K562 (cell line): Measurements from ENCODE around the gene PDE9A. TPM values are rescaled to one million over a fixed set of nuclear protein-coding genes. Genes with fewer than 3 reads are reported as not detected.

ENCODE experiments used
- ATAC-seq: fragments of 200-7000 bp; cut with Tn5 transposase; 3 replicates; pipeline ENCODE4 v1.9.1; 2020; ENCODE audit warnings: moderate library complexity
- BruUV-seq: library from RNA; stranded (reverse); fragments of 400-500 nt; replicated peaks from 2 replicates; lab custom pipeline; 2021; lab: Mats Ljungman, UMichigan
- CTCF ChIA-PET: fragments of 300-600 bp; formaldehyde crosslinking; extraction: SDS; loops from one replicate; lab custom pipeline; 2021; ENCODE audit warnings: low intra/inter-chr PET ratio; lab: Yijun Ruan, JAX
- POLR2A ChIA-PET: fragments of 300-600, 350-650 bp; sonication (Branson Sonifier 250); formaldehyde crosslinking; extraction: SDS; loops from one replicate; lab custom pipeline; 2021; ENCODE audit warnings: antibody characterized with exemption, inconsistent platforms; lab: Yijun Ruan, JAX
- DNase-seq, 4 experiments: peaks; one replicate each; pipeline versions ENCODE4 v3.0.0 to v3.0.0-alpha.2; 2011 to 2018; ENCODE audit warnings: low spot score in 3 of 4, mixed read lengths in 3 of 4; ENCODE audit errors: extremely low read depth in 1 of 4
- FAIRE-seq: peaks from 2 replicates; lab custom pipeline; 2011; peaks lifted over from hg19 to GRCh38; lab: Jason Lieb, UNC
- H2AFZ ChIP-seq: 2 replicates; pipeline ENCODE4 v1.6.0; 2011; ENCODE audit warnings: low read depth, low read length, control low read depth, inconsistent platforms
- H3K27ac ChIP-seq: fragments of 200-600 bp; 3 replicates; pipeline ENCODE4 v1.8.0; 2011; ENCODE audit warnings: low read depth, mild to moderate bottlenecking, control low read depth, inconsistent platforms, low read length, moderate library complexity, mixed read lengths; ENCODE audit errors: extremely low read depth
- H3K27me3 ChIP-seq, 2 experiments: fragments of 300-600 bp in 1 of 2; 2 replicates in 1 of 2; 3 replicates in 1 of 2; pipeline versions ENCODE4 v1.6.0 to v1.8.0; 2011; ENCODE audit warnings: inconsistent platforms in 2 of 2, low read length in 2 of 2, mild to moderate bottlenecking in 1 of 2, mixed read lengths in 1 of 2, moderate library complexity in 1 of 2; ENCODE audit not compliant: control insufficient read depth in 2 of 2, insufficient read depth in 2 of 2
- H3K36me3 ChIP-seq: fragments of 300-600 bp; 3 replicates; pipeline ENCODE4 v1.8.0; 2011; ENCODE audit warnings: mild to moderate bottlenecking, low read length, inconsistent platforms; ENCODE audit not compliant: control insufficient read depth, insufficient read depth
- H3K4me1 ChIP-seq, 2 experiments: fragments of 200-600 bp in 1 of 2; replicated peaks in 1 of 2; 2 replicates in 1 of 2; 3 replicates in 1 of 2; pipeline versions ENCODE4 v1.5.1 to v1.8.0; 2011; ENCODE audit warnings: inconsistent platforms in 2 of 2, low read length in 2 of 2, mild to moderate bottlenecking in 1 of 2, mixed read lengths in 1 of 2, moderate library complexity in 1 of 2; ENCODE audit not compliant: control insufficient read depth in 2 of 2, insufficient read depth in 2 of 2
- H3K4me2 ChIP-seq: 2 replicates; pipeline ENCODE4 v1.6.1; 2011; ENCODE audit warnings: low read length, control low read depth, inconsistent platforms, mixed read lengths; ENCODE audit not compliant: insufficient read depth
- H3K4me3 ChIP-seq: fragments of 200-600 bp; sonication (generic), shearing (Covaris generic); 2 replicates; pipeline ENCODE4 v1.5.1; 2016; ENCODE audit warnings: control low read depth, inconsistent platforms
- H3K79me2 ChIP-seq: fragments of 200-600 bp; 3 replicates; pipeline ENCODE4 v1.8.0; 2011; ENCODE audit warnings: low read length, inconsistent platforms; ENCODE audit not compliant: control insufficient read depth, insufficient read depth
- H3K9ac ChIP-seq, 2 experiments: 2 replicates each; pipeline versions ENCODE4 v1.6.0 to v1.6.1; 2011; ENCODE audit warnings: low read depth in 2 of 2, low read length in 2 of 2, control low read depth in 1 of 2, inconsistent platforms in 1 of 2, mild to moderate bottlenecking in 1 of 2, mixed read lengths in 1 of 2; ENCODE audit not compliant: insufficient read depth in 1 of 2
- H3K9me1 ChIP-seq: one replicate; pipeline ENCODE4 v1.6.0; 2011; ENCODE audit warnings: inconsistent platforms, mild to moderate bottlenecking, low read length, moderate library complexity; ENCODE audit not compliant: control insufficient read depth, insufficient read depth
- H3K9me3 ChIP-seq: replicated peaks from 2 replicates; pipeline ENCODE4 v1.5.1; 2011; ENCODE audit warnings: low read depth, low read length, inconsistent platforms; ENCODE audit not compliant: control insufficient read depth, insufficient read depth
- H4K20me1 ChIP-seq: replicated peaks from 2 replicates; pipeline ENCODE4 v1.6.1; 2011; ENCODE audit warnings: low read length, inconsistent platforms, mixed read lengths; ENCODE audit not compliant: control insufficient read depth, insufficient read depth
- DMBX1 ChIP-seq: fragments of 250-450 bp; sonication (Bioruptor Pico); IDR thresholded peaks from 2 replicates; pipeline ENCODE4 v1.8.0; 2022; ENCODE audit warnings: inconsistent platforms, mild to moderate bottlenecking, moderate library complexity, borderline replicate concordance
- KDM1A ChIP-seq, 2 experiments: fragments of 450-650 bp; IDR thresholded peaks; 2 replicates each; pipeline ENCODE4 v1.6.1; 2016; ENCODE audit warnings: mild to moderate bottlenecking in 2 of 2
- MBD2 ChIP-seq: sonication (generic); IDR thresholded peaks from 2 replicates; pipeline ENCODE4 v1.6.1; 2016; ENCODE audit warnings: low read depth, borderline replicate concordance
- TSC22D4 ChIP-seq: fragments of 450-650 bp; IDR thresholded peaks from 2 replicates; pipeline ENCODE4 v1.6.1; 2016; ENCODE audit warnings: missing genetic modification characterization, missing biosample characterization, control low read depth
- ZNF740 ChIP-seq, 3 experiments: fragments of 200-800 bp in 1 of 3; sonication (Bioruptor generic) in 1 of 3; sonication (generic) in 1 of 3; formaldehyde crosslinking in 1 of 3; IDR thresholded peaks; 2 replicates each; pipeline versions ENCODE4 v1.6.1 to v1.8.0; 2016 to 2022; ENCODE audit warnings: mild to moderate bottlenecking in 2 of 3, missing compliant biosample characterization in 2 of 3, missing genetic modification characterization in 2 of 3, missing genetic modification reagents in 1 of 3
- WGBS: fragments of 100-300 bp; shearing (Covaris generic); methylation state at CpG from one replicate; pipeline ENCODE4 v1.1.6; 2016; ENCODE audit warnings: low coverage, mixed read lengths; ENCODE audit not compliant: insufficient coverage; ENCODE audit errors: missing lambda C conversion rate; 5-methylcytosine and 5-hydroxymethylcytosine counted together
- in situ Hi-C: fragments of 300-500 bp; cut with MboI; formaldehyde crosslinking; loops from 4 replicates; pipeline ENCODE4 v1.15.0; 2018; ENCODE audit warnings: inconsistent platforms, mixed read lengths
- intact Hi-C: fragments of 100-400 bp; cut with micrococcal nuclease; formaldehyde crosslinking; loops from 2 replicates; pipeline ENCODE4 v1.14.2; 2022
- polyA plus RNA-seq, 8 experiments: library from polyadenylated mRNA; depleted of rRNA in 4 of 8; stranded (reverse) in 5 of 8; unstranded in 3 of 8; fragments of >200 nt; fragmentation: Nextera tagmentation in 2 of 8; fragmentation: Illumina TruSeq in 1 of 8; extraction: Ambion mirVana in 2 of 8; extraction: Trizol in 1 of 8; gene quantifications; 2 replicates each; pipeline versions ENCODE4 v1.2.1 to v1.2.3, GENCODE V29; 2011 to 2014; ENCODE audit warnings: inconsistent platforms in 1 of 8, missing spikeins in 1 of 8
- total RNA-seq, 7 experiments: library from RNA; depleted of rRNA in 6 of 7; stranded (reverse); fragments of >200 nt in 6 of 7; fragmentation: Illumina TruSeq in 2 of 7; extraction: Trizol in 2 of 7; gene quantifications; 2 replicates each; pipeline versions ENCODE4 v1.2.1 to v1.2.3, GENCODE V29; 2011 to 2021; ENCODE audit warnings: low replicate concordance in 1 of 7
- TF ChIP-seq, protein P1 (sequence below): fragments of 450-650 bp; IDR thresholded peaks from 2 replicates; pipeline ENCODE4 v1.6.1; 2016; ENCODE audit warnings: mild to moderate bottlenecking, moderate library complexity

Gene PDE9A
- total and polyA plus RNA-seq, 9 of the 15 experiments (the other 6 are each of a cell fraction or from before 2014, with no cell fraction given), result 0.07 to 0.27 TPM; not detected in 7

GRCh38 chr21:42637267-42638041, 16.0 kb upstream of the PDE9A start:
- DNase-seq (no peak), FAIRE-seq (no peak), ATAC-seq (no peak)
- CTCF ChIA-PET, result no interaction called here
- BruUV-seq, result no TSS peak
- intact Hi-C loops, result no loop called here
- peaks cover 26 to 50% of the 10 kb centered on the region in 2 experiments for H3K27me3 ChIP-seq
- H3K4me1 ChIP-seq, result peaks cover 0 to 2% of the 10 kb centered on the region in 2 experiments; a peak in 1 of 5 replicates
- H3K9me1 ChIP-seq, result no peaks in the 10 kb centered on the region
- no peaks in the 10 kb centered on the region for H3K36me3 ChIP-seq
- H3K9me3 ChIP-seq, result no peaks in the 10 kb centered on the region
- H3K79me2 ChIP-seq, result no peaks in the 10 kb centered on the region
- in situ Hi-C loops, result no loop called here
- POLR2A ChIA-PET, result no interaction called here
- H3K9ac ChIP-seq, result no peak overlapping the region
- H3K4me3 ChIP-seq, result no peak overlapping the region
- H4K20me1 ChIP-seq, result peaks cover 3% of the 10 kb centered on the region; the same call in 1 of the 2 replicates
- no peak overlapping the region for H3K4me2 ChIP-seq
- TF ChIP-seq ZNF740 (CRISPR knock-in tag; IDR thresholded peaks at IDR 0.05), result no peak
- TF ChIP-seq ZNF740 (tag; IDR thresholded peaks at IDR 0.05), result no peak
- 0 out of 2 replicates have a peak, but pooled peaks have one; percentile 43 for TF ChIP-seq TSC22D4
- no peak for TF ChIP-seq DMBX1 (CRISPR knock-in tag)
- no peak for TF ChIP-seq MBD2
- TF ChIP-seq, protein P1, sequence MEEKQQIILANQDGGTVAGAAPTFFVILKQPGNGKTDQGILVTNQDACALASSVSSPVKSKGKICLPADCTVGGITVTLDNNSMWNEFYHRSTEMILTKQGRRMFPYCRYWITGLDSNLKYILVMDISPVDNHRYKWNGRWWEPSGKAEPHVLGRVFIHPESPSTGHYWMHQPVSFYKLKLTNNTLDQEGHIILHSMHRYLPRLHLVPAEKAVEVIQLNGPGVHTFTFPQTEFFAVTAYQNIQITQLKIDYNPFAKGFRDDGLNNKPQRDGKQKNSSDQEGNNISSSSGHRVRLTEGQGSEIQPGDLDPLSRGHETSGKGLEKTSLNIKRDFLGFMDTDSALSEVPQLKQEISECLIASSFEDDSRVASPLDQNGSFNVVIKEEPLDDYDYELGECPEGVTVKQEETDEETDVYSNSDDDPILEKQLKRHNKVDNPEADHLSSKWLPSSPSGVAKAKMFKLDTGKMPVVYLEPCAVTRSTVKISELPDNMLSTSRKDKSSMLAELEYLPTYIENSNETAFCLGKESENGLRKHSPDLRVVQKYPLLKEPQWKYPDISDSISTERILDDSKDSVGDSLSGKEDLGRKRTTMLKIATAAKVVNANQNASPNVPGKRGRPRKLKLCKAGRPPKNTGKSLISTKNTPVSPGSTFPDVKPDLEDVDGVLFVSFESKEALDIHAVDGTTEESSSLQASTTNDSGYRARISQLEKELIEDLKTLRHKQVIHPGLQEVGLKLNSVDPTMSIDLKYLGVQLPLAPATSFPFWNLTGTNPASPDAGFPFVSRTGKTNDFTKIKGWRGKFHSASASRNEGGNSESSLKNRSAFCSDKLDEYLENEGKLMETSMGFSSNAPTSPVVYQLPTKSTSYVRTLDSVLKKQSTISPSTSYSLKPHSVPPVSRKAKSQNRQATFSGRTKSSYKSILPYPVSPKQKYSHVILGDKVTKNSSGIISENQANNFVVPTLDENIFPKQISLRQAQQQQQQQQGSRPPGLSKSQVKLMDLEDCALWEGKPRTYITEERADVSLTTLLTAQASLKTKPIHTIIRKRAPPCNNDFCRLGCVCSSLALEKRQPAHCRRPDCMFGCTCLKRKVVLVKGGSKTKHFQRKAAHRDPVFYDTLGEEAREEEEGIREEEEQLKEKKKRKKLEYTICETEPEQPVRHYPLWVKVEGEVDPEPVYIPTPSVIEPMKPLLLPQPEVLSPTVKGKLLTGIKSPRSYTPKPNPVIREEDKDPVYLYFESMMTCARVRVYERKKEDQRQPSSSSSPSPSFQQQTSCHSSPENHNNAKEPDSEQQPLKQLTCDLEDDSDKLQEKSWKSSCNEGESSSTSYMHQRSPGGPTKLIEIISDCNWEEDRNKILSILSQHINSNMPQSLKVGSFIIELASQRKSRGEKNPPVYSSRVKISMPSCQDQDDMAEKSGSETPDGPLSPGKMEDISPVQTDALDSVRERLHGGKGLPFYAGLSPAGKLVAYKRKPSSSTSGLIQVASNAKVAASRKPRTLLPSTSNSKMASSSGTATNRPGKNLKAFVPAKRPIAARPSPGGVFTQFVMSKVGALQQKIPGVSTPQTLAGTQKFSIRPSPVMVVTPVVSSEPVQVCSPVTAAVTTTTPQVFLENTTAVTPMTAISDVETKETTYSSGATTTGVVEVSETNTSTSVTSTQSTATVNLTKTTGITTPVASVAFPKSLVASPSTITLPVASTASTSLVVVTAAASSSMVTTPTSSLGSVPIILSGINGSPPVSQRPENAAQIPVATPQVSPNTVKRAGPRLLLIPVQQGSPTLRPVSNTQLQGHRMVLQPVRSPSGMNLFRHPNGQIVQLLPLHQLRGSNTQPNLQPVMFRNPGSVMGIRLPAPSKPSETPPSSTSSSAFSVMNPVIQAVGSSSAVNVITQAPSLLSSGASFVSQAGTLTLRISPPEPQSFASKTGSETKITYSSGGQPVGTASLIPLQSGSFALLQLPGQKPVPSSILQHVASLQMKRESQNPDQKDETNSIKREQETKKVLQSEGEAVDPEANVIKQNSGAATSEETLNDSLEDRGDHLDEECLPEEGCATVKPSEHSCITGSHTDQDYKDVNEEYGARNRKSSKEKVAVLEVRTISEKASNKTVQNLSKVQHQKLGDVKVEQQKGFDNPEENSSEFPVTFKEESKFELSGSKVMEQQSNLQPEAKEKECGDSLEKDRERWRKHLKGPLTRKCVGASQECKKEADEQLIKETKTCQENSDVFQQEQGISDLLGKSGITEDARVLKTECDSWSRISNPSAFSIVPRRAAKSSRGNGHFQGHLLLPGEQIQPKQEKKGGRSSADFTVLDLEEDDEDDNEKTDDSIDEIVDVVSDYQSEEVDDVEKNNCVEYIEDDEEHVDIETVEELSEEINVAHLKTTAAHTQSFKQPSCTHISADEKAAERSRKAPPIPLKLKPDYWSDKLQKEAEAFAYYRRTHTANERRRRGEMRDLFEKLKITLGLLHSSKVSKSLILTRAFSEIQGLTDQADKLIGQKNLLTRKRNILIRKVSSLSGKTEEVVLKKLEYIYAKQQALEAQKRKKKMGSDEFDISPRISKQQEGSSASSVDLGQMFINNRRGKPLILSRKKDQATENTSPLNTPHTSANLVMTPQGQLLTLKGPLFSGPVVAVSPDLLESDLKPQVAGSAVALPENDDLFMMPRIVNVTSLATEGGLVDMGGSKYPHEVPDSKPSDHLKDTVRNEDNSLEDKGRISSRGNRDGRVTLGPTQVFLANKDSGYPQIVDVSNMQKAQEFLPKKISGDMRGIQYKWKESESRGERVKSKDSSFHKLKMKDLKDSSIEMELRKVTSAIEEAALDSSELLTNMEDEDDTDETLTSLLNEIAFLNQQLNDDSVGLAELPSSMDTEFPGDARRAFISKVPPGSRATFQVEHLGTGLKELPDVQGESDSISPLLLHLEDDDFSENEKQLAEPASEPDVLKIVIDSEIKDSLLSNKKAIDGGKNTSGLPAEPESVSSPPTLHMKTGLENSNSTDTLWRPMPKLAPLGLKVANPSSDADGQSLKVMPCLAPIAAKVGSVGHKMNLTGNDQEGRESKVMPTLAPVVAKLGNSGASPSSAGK, result 0 out of 2 replicates have a peak, but pooled peaks have one; percentile 8
- TF ChIP-seq KDM1A (IDR thresholded peaks at IDR 0.05), result peak in 1 of 2 experiments; percentile 85; a peak in 2 of 4 replicates
- WGBS, result 18% methylated on average over 36 of the region's 36 CpGs
- no peak overlapping the region for H2AFZ ChIP-seq
- H3K27ac ChIP-seq, result no peak overlapping the region
